22Rv1 (cell line): ENCODE measurements around the gene RNF212B.

ENCODE experiments used
- CTCF ChIP-seq: fragments of 450-650 bp; IDR thresholded peaks from 2 replicates; pipeline ENCODE4 v1.5.1; 2017; ENCODE audit warnings: mild to moderate bottlenecking
- ZFX ChIP-seq: fragments of 450-650 bp; IDR thresholded peaks from 2 replicates; pipeline ENCODE4 v1.6.1; 2017; ENCODE audit warnings: antibody characterized with exemption, borderline replicate concordance

- TF ChIP-seq CTCF, result no peak
- no peak for TF ChIP-seq ZFX
Observed at GRCh38 chr14:23202001-23202400, 35.7 kb upstream of the RNF212B start.
